Left ventricle myocardium inferior (tissue), 1 donor: ENCODE measurements around the gene KRT26. TPM values are rescaled to one million over a fixed set of nuclear protein-coding genes. Genes with fewer than 3 reads are reported as not detected.

ENCODE experiments used
- DNase-seq: peaks from one replicate; pipeline ENCODE4 v3.0.0-alpha.2; 2020
- H3K27ac ChIP-seq: fragments of 200-600 bp; replicated peaks from 2 replicates; pipeline ENCODE4 v1.8.0; 2021
- H3K27me3 ChIP-seq: fragments of 200-600 bp; 2 replicates; pipeline ENCODE4 v1.8.0; 2021; ENCODE audit warnings: low read depth
- H3K36me3 ChIP-seq: fragments of 200-600 bp; 2 replicates; pipeline ENCODE4 v1.8.0; 2021
- H3K4me1 ChIP-seq: fragments of 200-600 bp; 2 replicates; pipeline ENCODE4 v1.8.0; 2021
- H3K4me3 ChIP-seq: fragments of 200-600 bp; 2 replicates; pipeline ENCODE4 v1.8.0; 2021; ENCODE audit warnings: mild to moderate bottlenecking, moderate library complexity
- H3K9me3 ChIP-seq: fragments of 200-600 bp; replicated peaks from 2 replicates; pipeline ENCODE4 v1.8.0; 2021
- intact Hi-C: fragments of 100-400 bp; cut with micrococcal nuclease; formaldehyde crosslinking; loops from one replicate; pipeline ENCODE4 v1.11.0; 2022
- total RNA-seq: library from RNA; stranded (reverse); fragmentation: NEBNext Ultra II Directional; extraction: Animal tissue kit (Norgen Biotek cat#: 25700); gene quantifications from one replicate; pipeline ENCODE4 v1.2.1, GENCODE V29; 2021
- TF ChIP-seq, protein P1 (sequence below): fragments of 200-600 bp; IDR thresholded peaks from 2 replicates; pipeline ENCODE4 v1.8.0; 2021; ENCODE audit warnings: antibody characterized with exemption, mild to moderate bottlenecking, borderline replicate concordance
- donor health status: DM: no; HTN: yes; CAD: no; lungs with severe emphysema.

Gene KRT26
- total RNA-seq, 1 donor from 2014 or later: not detected

DNA sequence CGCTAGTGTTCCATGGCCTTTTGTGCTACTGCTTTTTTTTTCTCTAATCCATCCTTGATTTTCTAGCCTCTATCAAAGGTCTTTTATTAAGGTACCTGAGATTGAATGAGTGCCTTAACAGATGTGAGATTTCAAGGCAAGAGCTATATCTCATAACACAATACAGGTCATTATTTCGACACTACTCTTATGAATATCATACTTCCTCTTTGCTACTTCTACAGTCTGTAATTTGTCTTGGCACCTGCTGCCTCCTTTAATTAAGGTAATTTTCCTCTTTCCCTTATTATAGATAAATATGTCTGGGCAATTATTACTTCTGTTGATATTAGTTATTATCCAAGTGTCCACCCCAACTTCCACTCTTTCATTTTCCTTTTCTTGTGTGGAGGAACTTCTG lies 22.5 kb upstream of the KRT26 start:
- Histone ChIP-seq H3K36me3 (no peaks in the 10 kb centered on the region), H3K4me1 (no peaks in the 10 kb centered on the region), H3K9me3 (no peaks in the 10 kb centered on the region), H3K4me3 (no peak overlapping the region), H3K27ac (no peak overlapping the region), H3K27me3 (peaks cover 51% of the 10 kb centered on the region)
- intact Hi-C loops: no loop called here
- DNase-seq: no peak
- TF ChIP-seq, protein P1, sequence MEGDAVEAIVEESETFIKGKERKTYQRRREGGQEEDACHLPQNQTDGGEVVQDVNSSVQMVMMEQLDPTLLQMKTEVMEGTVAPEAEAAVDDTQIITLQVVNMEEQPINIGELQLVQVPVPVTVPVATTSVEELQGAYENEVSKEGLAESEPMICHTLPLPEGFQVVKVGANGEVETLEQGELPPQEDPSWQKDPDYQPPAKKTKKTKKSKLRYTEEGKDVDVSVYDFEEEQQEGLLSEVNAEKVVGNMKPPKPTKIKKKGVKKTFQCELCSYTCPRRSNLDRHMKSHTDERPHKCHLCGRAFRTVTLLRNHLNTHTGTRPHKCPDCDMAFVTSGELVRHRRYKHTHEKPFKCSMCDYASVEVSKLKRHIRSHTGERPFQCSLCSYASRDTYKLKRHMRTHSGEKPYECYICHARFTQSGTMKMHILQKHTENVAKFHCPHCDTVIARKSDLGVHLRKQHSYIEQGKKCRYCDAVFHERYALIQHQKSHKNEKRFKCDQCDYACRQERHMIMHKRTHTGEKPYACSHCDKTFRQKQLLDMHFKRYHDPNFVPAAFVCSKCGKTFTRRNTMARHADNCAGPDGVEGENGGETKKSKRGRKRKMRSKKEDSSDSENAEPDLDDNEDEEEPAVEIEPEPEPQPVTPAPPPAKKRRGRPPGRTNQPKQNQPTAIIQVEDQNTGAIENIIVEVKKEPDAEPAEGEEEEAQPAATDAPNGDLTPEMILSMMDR: no peak

DNA sequence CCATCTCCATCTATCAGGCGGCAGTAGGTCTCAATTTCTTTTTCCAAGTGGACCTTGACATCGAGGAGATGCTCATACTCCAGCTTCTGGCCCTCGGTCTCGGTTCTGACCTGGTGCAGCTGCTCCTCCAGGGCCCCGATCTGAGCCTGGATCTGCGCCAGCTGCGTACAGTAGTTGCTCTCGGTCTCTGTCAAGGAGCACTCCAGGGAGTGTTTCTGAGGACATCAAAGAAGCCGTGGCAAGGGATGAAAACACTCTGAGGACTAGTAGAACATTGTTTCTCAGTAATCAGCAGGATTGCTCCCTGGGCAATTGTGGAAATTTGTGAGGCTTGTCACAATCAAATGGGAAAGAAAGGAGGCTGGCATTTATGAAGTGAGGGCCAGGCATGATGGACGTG lies 21.8 kb upstream of the KRT26 start:
- TF ChIP-seq, protein P1: no peak
- H3K27ac ChIP-seq: no peak overlapping the region
- H3K4me1 ChIP-seq: no peaks in the 10 kb centered on the region
- DNase-seq: no peak
- H3K4me3 ChIP-seq: no peak overlapping the region
- H3K9me3 ChIP-seq: no peaks in the 10 kb centered on the region
- H3K27me3 ChIP-seq: peaks cover 46% of the 10 kb centered on the region
- H3K36me3 ChIP-seq: no peaks in the 10 kb centered on the region
- intact Hi-C loops: no loop called here

DNA sequence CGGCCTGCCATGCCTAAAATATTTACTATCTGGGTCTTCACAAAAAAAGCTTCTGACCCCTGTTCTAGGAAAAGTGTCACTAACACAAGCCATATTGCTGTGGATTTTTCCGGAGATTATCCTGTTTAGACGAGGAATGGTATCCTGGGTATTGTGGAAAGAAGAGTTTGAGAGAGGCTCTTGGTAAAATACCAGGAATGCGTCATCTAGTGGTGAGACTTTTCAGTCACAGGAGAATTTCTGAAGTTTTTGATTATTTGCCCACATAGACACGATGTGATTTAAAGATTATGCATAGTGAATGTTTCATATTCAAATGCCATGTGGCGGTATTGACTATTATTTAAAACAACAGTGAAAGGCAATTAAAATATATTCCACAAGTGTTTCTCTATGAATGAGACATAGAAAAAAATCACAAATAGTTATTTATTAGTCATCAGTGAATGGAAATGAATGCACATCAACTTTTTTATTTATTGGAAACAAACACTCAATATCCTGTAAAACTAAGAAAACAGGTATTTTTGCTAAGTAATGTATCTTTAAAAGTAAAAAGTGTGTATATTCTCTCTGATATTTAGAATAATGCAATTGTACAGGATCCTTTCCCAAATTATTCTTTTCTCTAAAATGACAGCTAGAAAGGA lies 19.9 kb upstream of the KRT26 start:
- Histone ChIP-seq H3K27me3 (peaks cover 27% of the 10 kb centered on the region), H3K9me3 (no peaks in the 10 kb centered on the region), H3K4me3 (no peak overlapping the region), H3K36me3 (no peaks in the 10 kb centered on the region), H3K27ac (peak overlapping the region; percentile 6), H3K4me1 (no peaks in the 10 kb centered on the region)
- intact Hi-C loops: no loop called here
- TF ChIP-seq, protein P1: peak; percentile 70
- no peak for DNase-seq

DNA sequence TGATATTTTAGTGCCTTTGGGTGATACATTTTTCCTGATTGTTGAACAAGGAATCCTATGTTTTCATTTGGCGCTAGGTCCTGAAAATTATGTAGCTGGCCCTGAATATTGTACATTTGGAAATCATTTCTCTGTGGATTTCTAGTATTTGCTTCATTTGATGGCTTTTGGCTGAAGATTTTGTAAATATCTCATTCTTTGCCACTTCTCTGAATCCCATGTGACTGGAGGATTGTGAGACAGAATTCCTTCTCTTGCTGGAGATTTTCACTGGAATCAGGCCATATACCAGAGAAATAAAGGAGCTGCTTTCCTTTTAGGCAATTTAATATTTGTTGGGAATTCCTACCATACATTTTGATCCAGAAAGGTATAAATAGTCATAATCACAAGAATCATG lies 19.1 kb upstream of the KRT26 start:
- H3K4me1 ChIP-seq: no peaks in the 10 kb centered on the region
- no peak for DNase-seq
- peaks cover 18% of the 10 kb centered on the region for H3K27me3 ChIP-seq
- TF ChIP-seq, protein P1: no peak
- no peak overlapping the region for H3K4me3 ChIP-seq
- no peaks in the 10 kb centered on the region for H3K36me3 ChIP-seq
- no peaks in the 10 kb centered on the region for H3K9me3 ChIP-seq
- peak overlapping the region; percentile 6 for H3K27ac ChIP-seq
- intact Hi-C loops: no loop called here

DNA sequence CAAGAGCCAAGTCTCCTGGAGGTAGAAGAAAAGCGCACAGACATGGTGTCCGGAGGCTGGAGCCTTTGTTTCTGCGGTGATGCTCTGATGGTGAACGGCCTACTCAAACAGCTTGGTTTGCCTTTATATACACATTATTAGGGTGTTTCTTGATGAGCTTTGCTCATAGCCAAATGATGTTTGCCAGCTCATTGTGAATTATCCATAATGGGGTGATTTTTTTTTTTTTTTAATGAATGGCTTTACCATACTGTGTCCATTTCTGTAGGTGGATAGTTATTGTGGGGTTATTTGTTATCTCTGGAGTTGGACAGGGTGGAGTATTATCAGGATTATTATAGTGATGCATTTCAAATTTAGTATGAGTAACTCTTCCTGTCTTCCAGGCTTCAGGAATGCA lies 10.4 kb upstream of the KRT26 start, which contains the start of gene KRT27:
KRT27 (minus strand) TSS at position 101 of the 400 bp plus-strand sequence; CDS start at position 44, 57 bp downstream.
- no peaks in the 10 kb centered on the region for H3K4me1 ChIP-seq
- no peaks in the 10 kb centered on the region for H3K9me3 ChIP-seq
- H3K27ac ChIP-seq: no peak within 1 kb of the TSS
- peaks cover 51% of the 10 kb centered on the region for H3K27me3 ChIP-seq
- TF ChIP-seq, protein P1: no peak
- intact Hi-C loops: no loop called here
- no peak within 1 kb of the TSS for H3K4me3 ChIP-seq
- no peak for DNase-seq
- H3K36me3 ChIP-seq: no peaks in the 10 kb centered on the region
